HepG2 (cell line): ENCODE data around the gene ENPP1. TPM values are rescaled to one million over a fixed set of nuclear protein-coding genes. Genes with fewer than 3 reads are reported as not detected.

ENCODE experiments used
- FOXK2 ChIP-seq: fragments of 450-650 bp; IDR thresholded peaks from 2 replicates; pipeline ENCODE4 v1.6.1; 2016
- ISX ChIP-seq: sonication (generic); formaldehyde crosslinking; conservative IDR thresholded peaks from 2 replicates; pipeline ENCODE4 v1.5.0; 2020; ENCODE audit warnings: missing genetic modification reagents
- NCOA2 ChIP-seq: sonication (generic); formaldehyde crosslinking; IDR thresholded peaks from 2 replicates; pipeline ENCODE4 v1.8.0; 2022; ENCODE audit warnings: inconsistent platforms
- NR2C2 ChIP-seq: sonication (generic); formaldehyde crosslinking; IDR thresholded peaks from 2 replicates; pipeline ENCODE4 v1.4.0; 2020; ENCODE audit warnings: missing genetic modification reagents, mild to moderate bottlenecking, moderate library complexity, borderline replicate concordance
- SOX5 ChIP-seq: IDR thresholded peaks from 2 replicates; pipeline ENCODE4 v1.6.1; 2016; ENCODE audit warnings: borderline replicate concordance
- SRSF9 ChIP-seq: fragments of 200-400 bp; formaldehyde crosslinking; IDR thresholded peaks from 2 replicates; pipeline ENCODE4 v1.6.1; 2018; ENCODE audit warnings: borderline replicate concordance, mild to moderate bottlenecking, low read depth, low read length; ENCODE audit not compliant: insufficient read depth, poor library complexity, severe bottlenecking
- TOE1 ChIP-seq: sonication (generic); formaldehyde crosslinking; IDR thresholded peaks from 2 replicates; pipeline ENCODE4 v1.4.0; 2020; ENCODE audit warnings: mild to moderate bottlenecking, missing genetic modification reagents
- ZNF552 ChIP-seq: sonication (generic); formaldehyde crosslinking; IDR thresholded peaks from 2 replicates; pipeline ENCODE4 v1.9.0; 2022; ENCODE audit warnings: missing genetic modification reagents, mild to moderate bottlenecking, borderline replicate concordance
- ZNF670 ChIP-seq: sonication (generic); formaldehyde crosslinking; IDR thresholded peaks from 2 replicates; pipeline ENCODE4 v1.8.0; 2022; ENCODE audit warnings: mild to moderate bottlenecking, missing genetic modification reagents, borderline replicate concordance
- polyA plus RNA-seq, 8 experiments: library from polyadenylated mRNA; depleted of rRNA in 3 of 8; stranded (reverse) in 7 of 8; unstranded in 1 of 8; fragments of >200 nt; fragmentation: Illumina TruSeq in 4 of 8; extraction: Trizol in 4 of 8; gene quantifications; 2 replicates each; pipeline versions ENCODE4 v1.2.1 to v1.2.3, GENCODE V29; 2011 to 2016; ENCODE audit warnings: low read depth in 4 of 8, missing spikeins in 1 of 8, mixed read lengths in 1 of 8; ENCODE audit not compliant: insufficient read depth in 1 of 8
- total RNA-seq, 5 experiments: library from RNA; depleted of rRNA; stranded (reverse); fragments of >200 nt; fragmentation: Illumina TruSeq; extraction: Trizol; gene quantifications; 2 replicates each; pipeline ENCODE4 v1.2.3, GENCODE V29; 2016; ENCODE audit warnings: low read depth in 1 of 5
- TF ChIP-seq, protein P1 (sequence below): sonication (generic); formaldehyde crosslinking; IDR thresholded peaks from 2 replicates; pipeline ENCODE4 v1.4.0; 2020; ENCODE audit warnings: mild to moderate bottlenecking, missing genetic modification reagents
- TF ChIP-seq, protein P2 (sequence below): sonication (generic); formaldehyde crosslinking; IDR thresholded peaks from 2 replicates; pipeline ENCODE4 v1.4.0; 2020; ENCODE audit warnings: missing genetic modification reagents
- TF ChIP-seq, protein P3 (sequence below): sonication (generic); formaldehyde crosslinking; conservative IDR thresholded peaks from 2 replicates; pipeline ENCODE4 v1.8.0; 2022; ENCODE audit warnings: mild to moderate bottlenecking, moderate library complexity, missing genetic modification reagents
- TF ChIP-seq, protein P4 (sequence below): IDR thresholded peaks from 2 replicates; pipeline ENCODE4 v1.6.1; 2016; ENCODE audit warnings: low read depth, borderline replicate concordance

Gene ENPP1
- total and polyA plus RNA-seq, 2 of the 13 experiments (the other 11 are each of a cell fraction or from before 2014, with no cell fraction given): 56.5 to 160 TPM

DNA sequence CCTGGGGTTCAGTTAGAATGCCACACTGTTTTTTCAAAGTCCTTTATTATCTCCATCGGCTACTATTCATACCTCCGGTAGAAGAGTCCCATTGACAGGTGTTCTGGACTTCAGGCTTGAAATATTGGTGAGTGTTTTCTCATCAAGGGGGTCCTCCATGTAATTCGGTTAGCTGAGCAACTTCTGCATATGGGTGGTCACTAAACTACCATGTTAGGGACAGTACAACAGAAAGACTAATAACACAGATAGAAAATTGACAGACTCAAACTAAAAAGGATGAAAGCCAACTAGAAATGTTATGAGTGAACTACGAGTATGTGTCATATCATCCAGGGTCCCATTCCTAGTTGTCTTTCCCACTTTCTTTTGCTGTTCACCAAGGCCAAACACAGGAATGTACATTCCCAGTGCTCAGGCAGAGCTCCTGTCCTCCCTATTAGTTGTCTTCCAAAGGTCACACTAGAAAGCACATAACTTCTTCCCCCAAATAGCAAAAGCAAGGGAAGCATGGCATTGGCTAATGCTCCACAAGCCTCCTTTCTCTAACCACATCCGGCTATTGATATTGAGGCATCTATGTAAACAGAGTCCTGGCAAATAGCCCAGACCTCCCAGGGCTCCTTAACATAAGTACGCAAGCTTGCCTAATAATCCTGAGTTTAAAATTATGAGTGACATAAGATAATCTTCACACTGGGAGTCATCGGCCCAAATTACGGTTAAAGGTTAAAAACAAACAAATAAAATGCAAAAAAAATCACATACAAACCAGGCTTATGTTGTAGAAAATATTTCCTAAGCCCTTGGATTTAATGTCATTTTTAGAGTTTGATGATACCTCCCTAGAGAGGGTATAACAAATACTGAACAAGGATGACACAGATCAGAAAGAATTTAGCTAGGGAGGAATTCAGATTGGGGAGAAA, 130.1 kb downstream of the ENPP1 start (continued):
- TF ChIP-seq, protein P1, sequence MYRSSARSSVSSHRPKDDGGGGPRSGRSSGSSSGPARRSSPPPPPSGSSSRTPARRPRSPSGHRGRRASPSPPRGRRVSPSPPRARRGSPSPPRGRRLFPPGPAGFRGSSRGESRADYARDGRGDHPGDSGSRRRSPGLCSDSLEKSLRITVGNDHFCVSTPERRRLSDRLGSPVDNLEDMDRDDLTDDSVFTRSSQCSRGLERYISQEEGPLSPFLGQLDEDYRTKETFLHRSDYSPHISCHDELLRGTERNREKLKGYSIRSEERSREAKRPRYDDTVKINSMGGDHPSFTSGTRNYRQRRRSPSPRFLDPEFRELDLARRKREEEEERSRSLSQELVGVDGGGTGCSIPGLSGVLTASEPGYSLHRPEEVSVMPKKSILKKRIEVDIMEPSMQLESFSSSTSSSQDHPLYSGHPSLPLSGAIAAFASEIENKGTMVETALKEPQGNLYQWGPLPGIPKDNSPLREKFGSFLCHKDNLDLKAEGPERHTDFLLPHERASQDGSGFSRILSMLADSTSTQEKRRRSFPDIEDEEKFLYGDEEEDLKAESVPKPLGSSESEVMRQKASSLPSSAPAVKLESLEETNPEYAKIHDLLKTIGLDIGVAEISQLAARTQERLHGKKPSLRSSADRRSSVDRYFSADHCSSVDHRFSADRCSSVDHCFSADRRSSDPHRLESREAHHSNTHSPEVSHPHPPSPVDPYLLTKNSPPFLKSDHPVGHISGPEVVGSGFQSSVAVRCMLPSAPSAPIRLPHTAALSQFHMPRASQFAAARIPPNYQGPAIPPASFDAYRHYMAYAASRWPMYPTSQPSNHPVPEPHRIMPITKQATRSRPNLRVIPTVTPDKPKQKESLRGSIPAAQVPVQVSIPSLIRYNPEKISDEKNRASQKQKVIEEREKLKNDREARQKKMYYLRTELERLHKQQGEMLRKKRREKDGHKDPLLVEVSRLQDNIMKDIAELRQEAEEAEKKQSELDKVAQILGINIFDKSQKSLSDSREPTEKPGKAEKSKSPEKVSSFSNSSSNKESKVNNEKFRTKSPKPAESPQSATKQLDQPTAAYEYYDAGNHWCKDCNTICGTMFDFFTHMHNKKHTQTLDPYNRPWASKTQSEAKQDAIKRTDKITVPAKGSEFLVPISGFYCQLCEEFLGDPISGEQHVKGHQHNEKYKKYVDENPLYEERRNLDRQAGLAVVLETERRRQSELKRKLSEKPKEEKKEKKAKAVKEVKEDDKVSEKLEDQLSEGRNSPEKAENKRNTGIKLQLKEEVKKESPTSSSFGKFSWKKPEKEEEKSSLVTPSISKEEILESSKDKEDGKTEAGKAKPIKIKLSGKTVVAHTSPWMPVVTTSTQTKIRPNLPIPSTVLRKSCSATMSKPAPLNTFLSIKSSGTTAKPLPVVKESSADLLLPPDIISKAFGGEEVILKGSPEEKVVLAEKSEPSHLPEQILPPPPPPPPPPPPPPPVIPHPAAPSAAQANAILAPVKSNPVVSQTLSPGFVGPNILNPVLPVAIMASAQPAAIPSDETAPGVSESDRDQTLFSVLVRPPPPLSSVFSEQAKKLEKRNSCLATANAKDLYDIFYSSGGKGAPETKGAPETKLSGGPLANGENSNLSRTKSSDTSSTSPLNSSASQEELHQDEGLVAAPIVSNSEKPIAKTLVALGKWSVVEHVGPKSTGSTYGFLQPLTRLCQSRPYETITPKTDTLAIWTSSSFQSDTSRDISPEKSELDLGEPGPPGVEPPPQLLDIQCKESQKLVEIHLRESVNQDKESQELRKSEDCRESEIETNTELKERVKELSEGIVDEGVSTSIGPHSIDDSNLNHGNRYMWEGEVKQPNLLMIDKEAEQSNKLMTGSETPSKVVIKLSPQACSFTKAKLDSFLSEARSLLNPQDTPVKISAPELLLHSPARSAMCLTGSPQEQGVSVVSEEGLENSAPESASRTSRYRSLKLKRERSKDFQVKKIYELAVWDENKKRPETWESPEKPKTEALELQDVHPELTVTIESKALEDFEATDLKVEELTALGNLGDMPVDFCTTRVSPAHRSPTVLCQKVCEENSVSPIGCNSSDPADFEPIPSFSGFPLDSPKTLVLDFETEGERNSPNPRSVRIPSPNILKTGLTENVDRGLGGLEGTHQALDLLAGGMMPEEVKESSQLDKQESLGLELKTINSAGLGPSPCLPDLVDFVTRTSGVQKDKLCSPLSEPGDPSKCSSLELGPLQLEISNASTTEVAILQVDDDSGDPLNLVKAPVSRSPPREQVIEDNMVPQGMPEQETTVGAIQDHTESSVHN (CRISPR knock-in tag): no peak
- TF ChIP-seq, protein P2, sequence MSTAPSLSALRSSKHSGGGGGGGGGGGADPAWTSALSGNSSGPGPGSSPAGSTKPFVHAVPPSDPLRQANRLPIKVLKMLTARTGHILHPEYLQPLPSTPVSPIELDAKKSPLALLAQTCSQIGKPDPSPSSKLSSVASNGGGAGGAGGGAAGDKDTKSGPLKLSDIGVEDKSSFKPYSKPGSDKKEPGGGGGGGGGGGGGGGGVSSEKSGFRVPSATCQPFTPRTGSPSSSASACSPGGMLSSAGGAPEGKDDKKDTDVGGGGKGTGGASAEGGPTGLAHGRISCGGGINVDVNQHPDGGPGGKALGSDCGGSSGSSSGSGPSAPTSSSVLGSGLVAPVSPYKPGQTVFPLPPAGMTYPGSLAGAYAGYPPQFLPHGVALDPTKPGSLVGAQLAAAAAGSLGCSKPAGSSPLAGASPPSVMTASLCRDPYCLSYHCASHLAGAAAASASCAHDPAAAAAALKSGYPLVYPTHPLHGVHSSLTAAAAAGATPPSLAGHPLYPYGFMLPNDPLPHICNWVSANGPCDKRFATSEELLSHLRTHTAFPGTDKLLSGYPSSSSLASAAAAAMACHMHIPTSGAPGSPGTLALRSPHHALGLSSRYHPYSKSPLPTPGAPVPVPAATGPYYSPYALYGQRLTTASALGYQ (CRISPR knock-in tag): peak; percentile 92
- TF ChIP-seq ISX (CRISPR knock-in tag) (no peak), NCOA2 (CRISPR knock-in tag) (peak; percentile 96), FOXK2 (peak; percentile 71), ZNF552 (CRISPR knock-in tag) (no peak), SRSF9 (no peak), TOE1 (CRISPR knock-in tag) (0 out of 2 replicates have a peak, but pooled peaks have one; percentile 32), NR2C2 (CRISPR knock-in tag) (peak; percentile 66), ZNF670 (CRISPR knock-in tag) (peak; percentile 87; the same call in 1 of the 2 replicates), SOX5 (CRISPR knock-in tag) (peak; percentile 96)
- TF ChIP-seq, protein P3, sequence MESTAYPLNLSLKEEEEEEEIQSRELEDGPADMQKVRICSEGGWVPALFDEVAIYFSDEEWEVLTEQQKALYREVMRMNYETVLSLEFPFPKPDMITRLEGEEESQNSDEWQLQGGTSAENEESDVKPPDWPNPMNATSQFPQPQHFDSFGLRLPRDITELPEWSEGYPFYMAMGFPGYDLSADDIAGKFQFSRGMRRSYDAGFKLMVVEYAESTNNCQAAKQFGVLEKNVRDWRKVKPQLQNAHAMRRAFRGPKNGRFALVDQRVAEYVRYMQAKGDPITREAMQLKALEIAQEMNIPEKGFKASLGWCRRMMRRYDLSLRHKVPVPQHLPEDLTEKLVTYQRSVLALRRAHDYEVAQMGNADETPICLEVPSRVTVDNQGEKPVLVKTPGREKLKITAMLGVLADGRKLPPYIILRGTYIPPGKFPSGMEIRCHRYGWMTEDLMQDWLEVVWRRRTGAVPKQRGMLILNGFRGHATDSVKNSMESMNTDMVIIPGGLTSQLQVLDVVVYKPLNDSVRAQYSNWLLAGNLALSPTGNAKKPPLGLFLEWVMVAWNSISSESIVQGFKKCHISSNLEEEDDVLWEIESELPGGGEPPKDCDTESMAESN (CRISPR knock-in tag): peak; percentile 55; the same call in 1 of the 2 replicates
- TF ChIP-seq, protein P4, sequence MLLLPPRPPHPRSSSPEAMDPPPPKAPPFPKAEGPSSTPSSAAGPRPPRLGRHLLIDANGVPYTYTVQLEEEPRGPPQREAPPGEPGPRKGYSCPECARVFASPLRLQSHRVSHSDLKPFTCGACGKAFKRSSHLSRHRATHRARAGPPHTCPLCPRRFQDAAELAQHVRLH (CRISPR knock-in tag): peak; percentile 95
